Measurements from ENCODE around the gene GPRIN3. TPM values are rescaled to one million over a fixed set of nuclear protein-coding genes. Genes with fewer than 3 reads are reported as not detected.
A peak's percentile ranks its signal among the peaks of the same experiment; 100 is the strongest.

GPRIN3 gene
- total and polyA plus RNA-seq, 8 donors = 0.40 to 19.8 (median 10.5) TPM

GRCh38 chr4:89277412-89277811 lies 30.2 kb downstream of the GPRIN3 start:
- WGBS, 5 donors = 92 to 97% (median 96%) methylated on average over 5 of the region's 5 CpGs
- no peaks in the 10 kb centered on the region for H3K36me3 ChIP-seq
- TF ChIP-seq EP300 (IDR thresholded peaks at IDR 0.05) (no peak), POLR2AphosphoS5 (IDR thresholded peaks at IDR 0.05) (no peak), POLR2A (IDR thresholded peaks at IDR 0.05) (no peak)
- TF ChIP-seq, protein P1, sequence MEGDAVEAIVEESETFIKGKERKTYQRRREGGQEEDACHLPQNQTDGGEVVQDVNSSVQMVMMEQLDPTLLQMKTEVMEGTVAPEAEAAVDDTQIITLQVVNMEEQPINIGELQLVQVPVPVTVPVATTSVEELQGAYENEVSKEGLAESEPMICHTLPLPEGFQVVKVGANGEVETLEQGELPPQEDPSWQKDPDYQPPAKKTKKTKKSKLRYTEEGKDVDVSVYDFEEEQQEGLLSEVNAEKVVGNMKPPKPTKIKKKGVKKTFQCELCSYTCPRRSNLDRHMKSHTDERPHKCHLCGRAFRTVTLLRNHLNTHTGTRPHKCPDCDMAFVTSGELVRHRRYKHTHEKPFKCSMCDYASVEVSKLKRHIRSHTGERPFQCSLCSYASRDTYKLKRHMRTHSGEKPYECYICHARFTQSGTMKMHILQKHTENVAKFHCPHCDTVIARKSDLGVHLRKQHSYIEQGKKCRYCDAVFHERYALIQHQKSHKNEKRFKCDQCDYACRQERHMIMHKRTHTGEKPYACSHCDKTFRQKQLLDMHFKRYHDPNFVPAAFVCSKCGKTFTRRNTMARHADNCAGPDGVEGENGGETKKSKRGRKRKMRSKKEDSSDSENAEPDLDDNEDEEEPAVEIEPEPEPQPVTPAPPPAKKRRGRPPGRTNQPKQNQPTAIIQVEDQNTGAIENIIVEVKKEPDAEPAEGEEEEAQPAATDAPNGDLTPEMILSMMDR (IDR thresholded peaks at IDR 0.05) = no peak
- H3K9me3 ChIP-seq = no peaks in the 10 kb centered on the region
- no peak overlapping the region for H3K27ac ChIP-seq
- H3K4me3 ChIP-seq = no peak overlapping the region
- no peak for DNase-seq
- H3K27me3 ChIP-seq = no peaks in the 10 kb centered on the region
- peaks cover 0 to 22% (median 5%) of the 10 kb centered on the region in 4 donors for H3K4me1 ChIP-seq
- intact Hi-C loops (cut with DNase I; ENCODE audit: low total_unique reads) = no loop called here

DNA sequence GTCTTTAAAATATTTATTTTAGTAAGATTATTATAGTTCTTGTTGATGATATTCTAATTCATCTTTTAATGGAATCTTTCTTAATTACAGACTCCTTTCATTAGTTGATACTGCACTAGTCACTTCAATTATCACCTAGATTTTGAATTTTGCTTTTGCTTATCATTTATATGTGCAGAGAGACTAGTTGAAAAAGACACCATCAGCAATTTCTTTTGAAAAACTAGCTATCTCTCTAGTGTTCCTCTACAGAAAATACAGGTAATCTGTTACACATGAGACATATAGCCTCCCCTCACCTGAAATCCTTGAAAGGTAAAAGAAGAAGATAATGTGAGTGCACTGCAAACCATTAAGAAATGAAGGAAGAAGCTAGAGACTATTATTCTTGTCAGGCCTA lies 31.3 kb downstream of the GPRIN3 start:
- TF ChIP-seq POLR2AphosphoS5 (IDR thresholded peaks at IDR 0.05) = no peak
- TF ChIP-seq POLR2A (IDR thresholded peaks at IDR 0.05) = no peak
- TF ChIP-seq, protein P1 (IDR thresholded peaks at IDR 0.05) = no peak
- no peak for TF ChIP-seq EP300 (IDR thresholded peaks at IDR 0.05)
- DNase-seq = no peak
- H3K27ac ChIP-seq = peak overlapping the region in 2 of 5 donors; percentile 54 to 63
- H3K36me3 ChIP-seq = no peaks in the 10 kb centered on the region
- H3K4me3 ChIP-seq = no peak overlapping the region
- intact Hi-C loops (cut with DNase I; ENCODE audit: low total_unique reads) = no loop called here
- no peaks in the 10 kb centered on the region for H3K9me3 ChIP-seq
- no peaks in the 10 kb centered on the region for H3K27me3 ChIP-seq
- H3K4me1 ChIP-seq = peaks cover 0 to 22% (median 5%) of the 10 kb centered on the region in 4 donors

- Histone ChIP-seq H3K4me1 (peaks cover 0 to 22% (median 5%) of the 10 kb centered on the region in 4 donors), H3K27ac (peak overlapping the region; percentile 54 to 76 (median 63)), H3K27me3 (no peaks in the 10 kb centered on the region), H3K36me3 (no peaks in the 10 kb centered on the region), H3K9me3 (no peaks in the 10 kb centered on the region), H3K4me3 (no peak overlapping the region)
- peak in 1 of 3 donors; percentile 29 for TF ChIP-seq POLR2AphosphoS5 (IDR thresholded peaks at IDR 0.05)
- TF ChIP-seq EP300 (IDR thresholded peaks at IDR 0.05) = no peak
- peak; percentile 64 to 90 for DNase-seq
- WGBS, 5 donors = 26 to 58% (median 39%) methylated on average over 6 of the region's 6 CpGs
- intact Hi-C loops (cut with DNase I; ENCODE audit: low total_unique reads) = no loop called here
These were observed 32.0 kb downstream of the GPRIN3 start for GRCh38 chr4:89275587-89275986.

DNA sequence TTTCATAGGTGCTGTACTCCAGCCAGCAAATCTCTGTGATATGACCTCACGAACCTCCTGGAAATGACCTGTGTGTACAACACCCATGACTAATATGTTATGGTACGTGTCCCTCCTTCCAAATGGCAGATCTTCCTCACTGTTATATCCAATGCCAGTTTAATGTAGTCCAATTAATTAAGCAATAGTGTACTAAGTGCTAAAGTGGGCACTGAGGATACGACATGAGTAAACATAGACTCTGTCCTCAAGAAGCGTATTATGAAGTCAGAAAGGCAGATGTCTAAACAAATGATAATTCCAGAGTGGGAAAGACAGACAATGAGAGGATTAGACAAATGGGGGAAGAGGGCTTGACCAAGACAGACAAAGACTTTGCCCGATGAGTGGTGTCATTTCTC lies 33.9 kb downstream of the GPRIN3 start:
- no peak for DNase-seq
- TF ChIP-seq POLR2A (IDR thresholded peaks at IDR 0.05) = no peak
- TF ChIP-seq, protein P1 (IDR thresholded peaks at IDR 0.05) = no peak
- no peak for TF ChIP-seq EP300 (IDR thresholded peaks at IDR 0.05)
- no peak for TF ChIP-seq POLR2AphosphoS5 (IDR thresholded peaks at IDR 0.05)
- no peaks in the 10 kb centered on the region for H3K36me3 ChIP-seq
- H3K4me3 ChIP-seq = no peak overlapping the region
- H3K27me3 ChIP-seq = no peaks in the 10 kb centered on the region
- no peak overlapping the region for H3K27ac ChIP-seq
- 66 to 83% (median 79%) methylated on average over 5 of the region's 5 CpGs for WGBS, 5 donors
- H3K4me1 ChIP-seq = peaks cover 0 to 26% (median 5%) of the 10 kb centered on the region in 4 donors
- intact Hi-C loops (cut with DNase I; ENCODE audit: low total_unique reads) = no loop called here
- no peaks in the 10 kb centered on the region for H3K9me3 ChIP-seq

GRCh38 chr4:89270792-89271191 lies 36.8 kb downstream of the GPRIN3 start:
- H3K4me1 ChIP-seq = peaks cover 0 to 33% (median 5%) of the 10 kb centered on the region in 4 donors
- DNase-seq = no peak
- WGBS, 5 donors = 34 to 71% (median 57%) methylated on average over 1 of the region's 1 CpG
- no peak overlapping the region for H3K4me3 ChIP-seq
- H3K36me3 ChIP-seq = no peaks in the 10 kb centered on the region
- TF ChIP-seq, protein P1 (IDR thresholded peaks at IDR 0.05) = no peak
- TF ChIP-seq EP300 (IDR thresholded peaks at IDR 0.05) = no peak
- no peak for TF ChIP-seq POLR2AphosphoS5 (IDR thresholded peaks at IDR 0.05)
- TF ChIP-seq POLR2A (IDR thresholded peaks at IDR 0.05) = no peak
- H3K27ac ChIP-seq = no peak overlapping the region
- no peaks in the 10 kb centered on the region for H3K27me3 ChIP-seq
- intact Hi-C loops (cut with DNase I; ENCODE audit: low total_unique reads) = no loop called here
- no peaks in the 10 kb centered on the region for H3K9me3 ChIP-seq

Measured in stomach (tissue), 9 donors.